HepG2 (cell line): Measurements from ENCODE around the gene FAT1. TPM values are rescaled to one million over a fixed set of nuclear protein-coding genes. Genes with fewer than 3 reads are reported as not detected.

Experiments used
- AKNA ChIP-seq: sonication (generic); formaldehyde crosslinking; IDR thresholded peaks from 2 replicates; pipeline ENCODE4 v1.4.0; 2020; ENCODE audit warnings: missing genetic modification reagents, borderline replicate concordance
- ETS1 ChIP-seq: sonication (generic); formaldehyde crosslinking; IDR thresholded peaks from 2 replicates; pipeline ENCODE4 v1.4.0; 2020; ENCODE audit warnings: missing genetic modification reagents
- GABPB1 ChIP-seq: IDR thresholded peaks from 2 replicates; pipeline ENCODE4 v1.6.1; 2016; ENCODE audit warnings: mild to moderate bottlenecking, missing genetic modification reagents, moderate library complexity, missing compliant biosample characterization
- RORA ChIP-seq: sonication (generic); formaldehyde crosslinking; IDR thresholded peaks from 2 replicates; pipeline ENCODE4 v1.5.0; 2020; ENCODE audit warnings: mild to moderate bottlenecking, missing genetic modification reagents, moderate library complexity
- THRA ChIP-seq: sonication (generic); formaldehyde crosslinking; IDR thresholded peaks from 2 replicates; pipeline ENCODE4 v1.4.0; 2020; ENCODE audit warnings: missing genetic modification reagents, borderline replicate concordance
- ZC3H4 ChIP-seq: sonication (generic); formaldehyde crosslinking; IDR thresholded peaks from 2 replicates; pipeline ENCODE4 v1.4.0; 2020; ENCODE audit warnings: missing genetic modification reagents, borderline replicate concordance
- ZNF691 ChIP-seq: sonication (generic); formaldehyde crosslinking; IDR thresholded peaks from 2 replicates; pipeline ENCODE4 v1.4.0; 2020; ENCODE audit warnings: missing genetic modification reagents, low read depth, mild to moderate bottlenecking, borderline replicate concordance
- polyA plus RNA-seq, 8 experiments: library from polyadenylated mRNA; depleted of rRNA in 3 of 8; stranded (reverse) in 7 of 8; unstranded in 1 of 8; fragments of >200 nt; fragmentation: Illumina TruSeq in 4 of 8; extraction: Trizol in 4 of 8; gene quantifications; 2 replicates each; pipeline versions ENCODE4 v1.2.1 to v1.2.3, GENCODE V29; 2011 to 2016; ENCODE audit warnings: low read depth in 4 of 8, missing spikeins in 1 of 8, mixed read lengths in 1 of 8; ENCODE audit not compliant: insufficient read depth in 1 of 8
- total RNA-seq, 5 experiments: library from RNA; depleted of rRNA; stranded (reverse); fragments of >200 nt; fragmentation: Illumina TruSeq; extraction: Trizol; gene quantifications; 2 replicates each; pipeline ENCODE4 v1.2.3, GENCODE V29; 2016; ENCODE audit warnings: low read depth in 1 of 5
- TF ChIP-seq, protein P1 (sequence below): sonication (generic); formaldehyde crosslinking; IDR thresholded peaks from 2 replicates; pipeline ENCODE4 v1.5.0; 2020; ENCODE audit warnings: mild to moderate bottlenecking, missing genetic modification reagents, borderline replicate concordance

Gene FAT1
- total and polyA plus RNA-seq, 2 of the 13 experiments (the other 11 are each of a cell fraction or from before 2014, with no cell fraction given), result 185 to 216 TPM

DNA sequence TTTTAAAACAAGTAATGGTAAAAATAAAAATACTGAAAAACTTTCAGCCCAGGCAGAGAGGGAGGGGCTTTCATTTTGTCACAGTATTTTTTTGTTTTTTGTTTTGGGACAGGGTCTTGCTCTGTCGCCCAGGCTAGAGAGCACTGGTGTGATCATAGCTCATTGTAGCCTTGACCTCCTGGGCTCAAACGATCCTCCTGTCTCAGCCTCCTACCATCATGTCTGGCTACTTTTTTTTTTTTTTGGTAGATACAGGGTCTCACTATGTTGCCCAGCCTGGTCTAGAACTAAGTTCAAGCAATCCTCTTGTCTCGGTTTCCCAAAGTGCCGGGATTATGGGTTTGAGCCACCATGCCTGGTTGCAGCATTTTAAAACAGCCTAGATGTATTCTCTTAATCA is 40.8 kb upstream of the FAT1 start (continued):
- TF ChIP-seq ZNF691 (CRISPR knock-in tag) (peak; percentile 68; the same call in 1 of the 2 replicates), ETS1 (CRISPR knock-in tag) (no peak), THRA (no peak), AKNA (CRISPR knock-in tag) (no peak), RORA (CRISPR knock-in tag) (no peak), GABPB1 (no peak), ZC3H4 (CRISPR knock-in tag) (no peak)
- TF ChIP-seq, protein P1, sequence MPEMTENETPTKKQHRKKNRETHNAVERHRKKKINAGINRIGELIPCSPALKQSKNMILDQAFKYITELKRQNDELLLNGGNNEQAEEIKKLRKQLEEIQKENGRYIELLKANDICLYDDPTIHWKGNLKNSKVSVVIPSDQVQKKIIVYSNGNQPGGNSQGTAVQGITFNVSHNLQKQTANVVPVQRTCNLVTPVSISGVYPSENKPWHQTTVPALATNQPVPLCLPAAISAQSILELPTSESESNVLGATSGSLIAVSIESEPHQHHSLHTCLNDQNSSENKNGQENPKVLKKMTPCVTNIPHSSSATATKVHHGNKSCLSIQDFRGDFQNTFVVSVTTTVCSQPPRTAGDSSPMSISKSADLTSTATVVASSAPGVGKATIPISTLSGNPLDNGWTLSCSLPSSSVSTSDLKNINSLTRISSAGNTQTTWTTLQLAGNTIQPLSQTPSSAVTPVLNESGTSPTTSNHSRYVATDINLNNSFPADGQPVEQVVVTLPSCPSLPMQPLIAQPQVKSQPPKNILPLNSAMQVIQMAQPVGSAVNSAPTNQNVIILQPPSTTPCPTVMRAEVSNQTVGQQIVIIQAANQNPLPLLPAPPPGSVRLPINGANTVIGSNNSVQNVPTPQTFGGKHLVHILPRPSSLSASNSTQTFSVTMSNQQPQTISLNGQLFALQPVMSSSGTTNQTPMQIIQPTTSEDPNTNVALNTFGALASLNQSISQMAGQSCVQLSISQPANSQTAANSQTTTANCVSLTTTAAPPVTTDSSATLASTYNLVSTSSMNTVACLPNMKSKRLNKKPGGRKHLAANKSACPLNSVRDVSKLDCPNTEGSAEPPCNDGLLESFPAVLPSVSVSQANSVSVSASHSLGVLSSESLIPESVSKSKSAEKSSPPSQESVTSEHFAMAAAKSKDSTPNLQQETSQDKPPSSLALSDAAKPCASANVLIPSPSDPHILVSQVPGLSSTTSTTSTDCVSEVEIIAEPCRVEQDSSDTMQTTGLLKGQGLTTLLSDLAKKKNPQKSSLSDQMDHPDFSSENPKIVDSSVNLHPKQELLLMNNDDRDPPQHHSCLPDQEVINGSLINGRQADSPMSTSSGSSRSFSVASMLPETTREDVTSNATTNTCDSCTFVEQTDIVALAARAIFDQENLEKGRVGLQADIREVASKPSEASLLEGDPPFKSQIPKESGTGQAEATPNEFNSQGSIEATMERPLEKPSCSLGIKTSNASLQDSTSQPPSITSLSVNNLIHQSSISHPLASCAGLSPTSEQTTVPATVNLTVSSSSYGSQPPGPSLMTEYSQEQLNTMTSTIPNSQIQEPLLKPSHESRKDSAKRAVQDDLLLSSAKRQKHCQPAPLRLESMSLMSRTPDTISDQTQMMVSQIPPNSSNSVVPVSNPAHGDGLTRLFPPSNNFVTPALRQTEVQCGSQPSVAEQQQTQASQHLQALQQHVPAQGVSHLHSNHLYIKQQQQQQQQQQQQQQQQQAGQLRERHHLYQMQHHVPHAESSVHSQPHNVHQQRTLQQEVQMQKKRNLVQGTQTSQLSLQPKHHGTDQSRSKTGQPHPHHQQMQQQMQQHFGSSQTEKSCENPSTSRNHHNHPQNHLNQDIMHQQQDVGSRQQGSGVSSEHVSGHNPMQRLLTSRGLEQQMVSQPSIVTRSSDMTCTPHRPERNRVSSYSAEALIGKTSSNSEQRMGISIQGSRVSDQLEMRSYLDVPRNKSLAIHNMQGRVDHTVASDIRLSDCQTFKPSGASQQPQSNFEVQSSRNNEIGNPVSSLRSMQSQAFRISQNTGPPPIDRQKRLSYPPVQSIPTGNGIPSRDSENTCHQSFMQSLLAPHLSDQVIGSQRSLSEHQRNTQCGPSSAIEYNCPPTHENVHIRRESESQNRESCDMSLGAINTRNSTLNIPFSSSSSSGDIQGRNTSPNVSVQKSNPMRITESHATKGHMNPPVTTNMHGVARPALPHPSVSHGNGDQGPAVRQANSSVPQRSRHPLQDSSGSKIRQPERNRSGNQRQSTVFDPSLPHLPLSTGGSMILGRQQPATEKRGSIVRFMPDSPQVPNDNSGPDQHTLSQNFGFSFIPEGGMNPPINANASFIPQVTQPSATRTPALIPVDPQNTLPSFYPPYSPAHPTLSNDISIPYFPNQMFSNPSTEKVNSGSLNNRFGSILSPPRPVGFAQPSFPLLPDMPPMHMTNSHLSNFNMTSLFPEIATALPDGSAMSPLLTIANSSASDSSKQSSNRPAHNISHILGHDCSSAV (CRISPR knock-in tag), result no peak
